ENCODE measurements around the gene COX8C.
A peak's percentile ranks its signal among the peaks of the same experiment; 100 is the strongest.
"Not testable (repeated sequence)": the region's sequence is repeated elsewhere in the genome, so short reads cannot be mapped to it uniquely, and the experiment has no call there.

The COX8C gene

GRCh38 chr14:93322929-93323599, 23.9 kb upstream of the COX8C start:
- no peak for DNase-seq (ENCODE audit: low read depth)

DNA sequence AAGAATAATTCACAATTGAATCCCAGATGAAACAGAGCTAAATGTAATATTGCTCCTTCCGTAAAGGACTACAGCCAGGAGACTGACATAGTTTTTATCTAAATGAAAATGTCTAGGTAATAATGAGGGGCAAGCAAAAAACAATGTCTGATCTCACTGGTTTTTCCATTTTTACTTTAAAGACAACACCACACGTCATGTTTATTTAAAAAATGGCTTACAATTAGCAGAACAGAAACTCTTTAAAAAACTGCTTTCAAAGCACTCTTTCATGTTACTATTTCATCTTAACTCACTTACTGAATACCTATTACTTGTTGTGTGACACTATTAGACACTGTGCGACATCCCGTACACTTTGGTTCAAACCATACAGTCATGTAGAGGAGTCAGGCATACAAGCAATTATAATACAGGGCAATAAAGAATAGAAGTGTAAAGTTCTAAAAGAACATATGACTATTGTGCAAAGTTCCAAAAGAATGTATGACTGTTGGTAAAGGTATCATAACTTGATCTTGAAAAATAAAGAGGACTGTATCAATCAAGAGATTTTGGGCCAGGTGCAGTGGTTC, 23.3 kb upstream of the COX8C start:
- DNase-seq (ENCODE audit: low read depth): no peak

GRCh38 chr14:93326196-93326595, 20.8 kb upstream of the COX8C start:
- DNase-seq (ENCODE audit: low read depth): no peak

- no peak for DNase-seq (ENCODE audit: low read depth)
These were observed 18.4 kb upstream of the COX8C start for GRCh38 chr14:93328546-93328945.

- no peak for DNase-seq (ENCODE audit: low read depth)
These were observed 16.9 kb upstream of the COX8C start for GRCh38 chr14:93329965-93330608.

GRCh38 chr14:93330609-93331000, 16.4 kb upstream of the COX8C start:
- no peak for DNase-seq (ENCODE audit: low read depth)

DNA sequence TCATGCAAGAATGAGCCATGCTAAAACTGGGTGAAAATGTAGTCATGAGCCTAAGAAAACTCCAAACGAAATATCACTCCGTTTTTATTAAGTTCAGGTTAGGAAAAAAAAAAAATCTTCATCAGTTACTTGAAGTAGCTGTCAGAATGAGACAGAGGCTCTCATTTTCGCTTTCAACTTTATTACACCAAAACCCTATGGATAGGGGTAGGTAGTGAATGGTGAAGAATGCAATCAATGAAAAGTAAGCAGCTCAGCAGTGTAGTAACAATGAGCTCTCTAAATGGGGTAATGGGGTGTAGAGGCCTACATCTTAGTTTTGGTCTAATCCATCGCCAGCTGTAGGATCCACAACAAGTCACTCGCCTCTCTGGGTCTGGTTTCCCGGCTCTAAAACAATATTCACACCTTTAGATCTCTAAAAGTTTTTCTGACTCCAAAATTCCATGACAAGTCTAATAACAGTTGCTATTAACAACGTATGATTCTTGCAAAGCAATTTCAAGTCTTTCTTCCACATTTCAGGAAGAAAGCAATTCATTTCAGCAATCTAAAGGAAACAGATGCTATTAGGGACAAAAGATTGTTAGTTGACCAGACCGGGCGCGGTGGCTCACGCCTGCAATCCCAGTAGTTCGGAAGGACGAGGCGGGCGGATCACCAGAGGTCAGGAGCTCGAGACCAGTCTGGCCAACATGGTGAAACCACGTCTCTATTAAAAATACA, 15.8 kb upstream of the COX8C start:
- no peak for DNase-seq (ENCODE audit: low read depth)

DNA sequence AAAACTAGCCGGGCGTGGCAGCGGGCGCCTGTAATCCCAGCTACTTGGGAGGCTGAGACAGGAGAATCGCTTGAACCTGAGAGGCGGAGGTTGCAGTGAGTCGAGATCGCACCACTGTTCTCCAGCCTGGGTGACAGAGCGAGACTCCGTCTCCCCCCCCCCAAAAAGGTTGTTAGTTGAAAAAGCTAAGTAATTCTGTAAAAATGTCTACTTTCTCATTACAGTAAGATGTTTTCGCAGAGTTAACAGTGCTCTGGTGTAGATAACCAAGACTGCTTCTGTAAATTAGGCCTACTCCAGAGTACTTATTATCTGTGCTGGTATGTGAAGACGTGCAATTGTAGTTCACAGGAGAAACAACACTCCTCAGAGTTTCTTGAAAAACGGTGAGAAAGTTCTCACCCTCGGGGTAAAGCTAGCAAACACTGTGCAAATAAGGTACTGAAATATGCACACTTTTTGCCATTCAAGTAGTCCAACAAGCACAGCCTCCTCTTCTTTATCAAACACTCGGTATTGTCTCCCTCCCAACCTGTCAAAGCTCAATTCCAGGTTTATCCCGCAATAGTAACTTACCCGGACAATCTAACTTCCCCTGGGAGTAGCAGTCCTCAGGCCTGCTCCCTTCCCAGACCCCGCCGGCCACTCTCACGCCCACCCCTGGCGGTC, 15.1 kb upstream of the COX8C start:
- peak; percentile 30 for DNase-seq (ENCODE audit: low read depth)

DNA sequence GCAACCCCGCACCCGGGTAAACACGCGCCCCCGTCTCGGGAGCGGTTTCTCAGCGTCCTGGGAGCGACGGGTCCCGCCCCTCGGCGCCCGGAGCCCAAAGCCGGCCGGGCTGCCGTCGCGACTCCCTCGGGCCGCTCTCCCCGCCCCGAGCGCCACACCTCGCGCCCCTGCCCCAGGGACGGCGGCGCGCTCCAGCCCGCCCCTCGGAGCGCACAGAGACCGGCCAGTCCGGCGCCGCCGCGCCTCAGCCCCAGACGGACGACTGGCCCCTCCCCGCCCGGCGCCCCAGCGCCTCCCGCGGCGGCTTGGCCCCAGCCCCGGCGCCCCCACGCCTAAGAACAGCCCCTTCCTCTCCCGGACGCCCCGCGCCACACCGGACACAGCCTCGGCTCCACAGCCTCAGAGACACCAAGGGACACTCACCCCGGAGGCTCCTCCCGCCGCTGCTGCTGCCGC, 14.6 kb upstream of the COX8C start:
- peak; percentile 49 for DNase-seq (ENCODE audit: low read depth)

GRCh38 chr14:93332853-93333630, 13.9 kb upstream of the COX8C start, which contains the start of gene BTBD7:
Gene BTBD7, minus strand, starts transcription at chr14:93333036. Its CDS starts 36,985 bp downstream, at chr14:93296051.
- DNase-seq (ENCODE audit: low read depth): peak; percentile 91

DNA sequence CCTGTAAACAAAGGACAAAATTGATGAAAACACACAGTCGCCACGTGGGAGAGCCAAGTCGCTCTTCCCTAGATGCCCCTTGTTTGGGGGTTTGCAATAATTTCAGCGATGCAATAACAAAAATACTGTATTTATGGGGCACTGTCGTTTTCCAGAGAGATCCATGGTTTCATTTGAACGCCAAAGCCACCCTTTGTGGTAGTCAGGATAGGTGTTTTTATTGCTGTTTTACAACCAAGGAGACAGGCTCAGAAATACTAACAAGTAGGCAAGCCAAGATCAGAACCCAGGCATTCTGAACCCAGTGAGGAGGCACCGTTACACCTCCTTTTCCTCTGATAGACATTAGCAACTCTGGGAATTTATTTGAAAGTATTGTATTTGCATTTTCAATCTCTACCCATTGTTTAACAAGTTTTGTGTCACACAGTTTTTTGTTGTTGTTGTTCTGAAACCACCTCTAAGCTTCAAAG, 13.3 kb upstream of the COX8C start:
- no peak for DNase-seq (ENCODE audit: low read depth)

DNA sequence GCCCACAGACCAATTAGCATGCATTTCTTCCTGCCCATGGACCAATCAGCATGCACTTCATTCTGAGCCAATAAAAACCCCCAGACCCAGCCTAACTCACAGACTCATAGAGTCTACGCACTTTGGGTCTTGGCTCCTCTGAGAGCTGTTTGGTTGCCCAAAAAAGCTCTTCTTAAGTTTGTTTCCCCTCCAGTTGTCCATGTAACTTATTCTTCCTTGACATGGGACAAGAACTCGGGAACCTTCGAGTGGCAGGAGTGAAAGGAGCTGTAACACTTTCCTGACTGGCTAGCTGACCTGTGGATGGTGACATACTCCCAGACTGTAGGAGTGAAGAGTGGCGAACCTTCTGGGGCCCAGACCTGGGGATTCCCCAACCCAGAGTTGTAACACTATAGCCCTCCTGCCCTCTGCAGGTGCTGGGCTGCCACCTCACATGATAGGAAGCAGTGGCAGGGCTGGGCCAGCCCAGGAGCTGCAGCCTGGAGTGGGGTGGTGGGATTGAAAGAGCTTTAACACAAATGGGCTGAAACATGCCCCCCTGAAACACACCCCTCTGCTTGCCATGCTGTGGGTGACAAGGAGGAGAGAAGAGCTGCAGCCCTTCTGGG, 9.7 kb upstream of the COX8C start:
- no peak for DNase-seq (ENCODE audit: low read depth)

- DNase-seq (ENCODE audit: low read depth): no peak
These were observed 9.1 kb upstream of the COX8C start for GRCh38 chr14:93337884-93338283.

DNA sequence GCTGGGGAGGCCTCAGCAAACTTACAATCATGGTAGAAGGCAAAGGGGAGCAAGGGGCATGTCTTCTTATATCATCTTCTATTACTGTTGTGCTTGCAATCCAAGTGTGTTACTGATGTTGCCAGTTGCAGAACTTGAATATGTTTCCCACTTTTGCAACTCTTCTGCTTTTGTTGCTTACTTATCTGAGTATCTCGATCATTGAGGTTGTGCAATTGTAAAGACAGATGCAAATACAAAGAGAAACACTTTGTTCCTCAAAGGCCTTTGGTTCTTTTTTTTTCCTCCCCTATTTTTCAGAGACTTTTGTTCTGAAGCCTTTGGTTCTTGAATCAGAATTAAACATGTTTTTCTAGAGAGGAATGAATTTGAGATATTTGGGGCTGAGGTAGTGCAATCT, 3.7 kb upstream of the COX8C start:
- no peak for DNase-seq (ENCODE audit: low read depth)

DNA sequence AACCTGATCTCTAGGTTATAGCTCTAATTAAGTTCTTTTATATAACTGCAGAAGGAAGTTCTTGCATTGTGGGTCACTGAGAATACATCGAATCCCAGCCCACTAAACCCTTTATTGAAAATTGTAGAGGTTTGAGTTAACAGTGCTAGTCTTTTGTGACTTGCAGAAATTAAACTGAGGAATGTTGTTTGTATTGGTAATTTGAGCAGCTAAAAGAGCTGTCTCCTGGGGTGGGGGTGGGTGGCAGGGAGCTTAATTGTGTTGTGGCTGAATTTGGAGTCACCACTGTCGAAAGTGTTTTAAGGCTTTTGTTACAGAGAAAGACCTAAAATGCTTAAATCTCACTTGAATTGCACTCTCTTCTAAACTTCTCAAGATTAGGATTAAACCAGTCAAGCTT, 3.2 kb upstream of the COX8C start:
- no peak for DNase-seq (ENCODE audit: low read depth)

DNA sequence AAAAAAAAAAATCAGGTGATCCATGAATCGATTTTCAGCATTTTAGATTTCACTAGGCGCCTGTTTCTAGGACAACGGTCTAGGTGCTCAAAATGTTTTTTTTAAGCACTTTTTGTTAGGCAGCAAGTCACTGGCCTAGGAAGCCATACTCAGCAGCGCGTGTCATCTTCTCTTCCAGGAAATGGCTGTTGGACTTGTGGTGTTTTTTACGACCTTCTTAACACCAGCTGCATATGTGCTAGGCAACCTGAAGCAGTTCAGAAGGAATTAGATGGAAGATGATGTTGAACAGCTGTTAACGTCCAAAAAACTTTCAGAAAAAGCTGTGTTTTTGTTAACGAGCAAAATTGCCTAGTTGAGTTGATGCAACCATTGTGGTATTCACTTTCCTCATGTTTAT, 868 bp downstream of the COX8C start:
- no peak for DNase-seq (ENCODE audit: low read depth)

- no peak for DNase-seq (ENCODE audit: low read depth)
These were observed 1.3 kb downstream of the COX8C start for GRCh38 chr14:93348292-93348691.

- DNase-seq (ENCODE audit: low read depth): not testable (repeated sequence)
These were observed 7.9 kb downstream of the COX8C start for GRCh38 chr14:93354873-93355272.

GRCh38 chr14:93368996-93369712, 22.2 kb downstream of the COX8C start:
- no peak for DNase-seq (ENCODE audit: low read depth)

GRCh38 chr14:93369713-93370266, 22.8 kb downstream of the COX8C start:
- DNase-seq (ENCODE audit: low read depth): no peak
